ENCODE results near the gene MAGI2.

The MAGI2 gene

GRCh38 chr7:78178319-78178718 lies 1275.1 kb downstream of the MAGI2 start:
- TF ChIP-seq ZNF8 (CRISPR knock-in tag; IDR thresholded peaks at IDR 0.05) (no peak), ESRRG (CRISPR knock-in tag; IDR thresholded peaks at IDR 0.05) (no peak), ISL1 (CRISPR knock-in tag; IDR thresholded peaks at IDR 0.05) (no peak), ZNF565 (CRISPR knock-in tag; conservative IDR thresholded peaks at IDR 0.05; ENCODE audit: low read depth) (no peak)
- ATAC-seq, result peak; percentile 58

- TF ChIP-seq ZC3H10 (CRISPR knock-in tag; IDR thresholded peaks at IDR 0.05) (no peak), RARB (CRISPR knock-in tag; IDR thresholded peaks at IDR 0.05) (no peak), GLIS3 (CRISPR knock-in tag; IDR thresholded peaks at IDR 0.05) (no peak), BACH2 (CRISPR knock-in tag; IDR thresholded peaks at IDR 0.05; ENCODE audit: borderline replicate concordance) (no peak), PPARA (CRISPR knock-in tag; IDR thresholded peaks at IDR 0.05; ENCODE audit: borderline replicate concordance) (no peak), CSRNP3 (CRISPR knock-in tag; IDR thresholded peaks at IDR 0.05) (no peak), ZNF8 (CRISPR knock-in tag; IDR thresholded peaks at IDR 0.05) (no peak), SNAI2 (CRISPR knock-in tag; IDR thresholded peaks at IDR 0.05) (no peak), TOX (CRISPR knock-in tag; IDR thresholded peaks at IDR 0.05; ENCODE audit: borderline replicate concordance) (no peak), CSDC2 (CRISPR knock-in tag; IDR thresholded peaks at IDR 0.05) (no peak), ZFP30 (CRISPR knock-in tag; IDR thresholded peaks at IDR 0.05) (no peak), TCF4 (CRISPR knock-in tag; IDR thresholded peaks at IDR 0.05; ENCODE audit: borderline replicate concordance) (no peak)
Measured at GRCh38 chr7:78176171-78176570, 1277.3 kb downstream of the MAGI2 start.

GRCh38 chr7:78175330-78176100 lies 1278.0 kb downstream of the MAGI2 start:
- ATAC-seq, result no peak
- no peak for TF ChIP-seq ARNTL (CRISPR knock-in tag; IDR thresholded peaks at IDR 0.05; ENCODE audit: borderline replicate concordance, low read depth)
- TF ChIP-seq CSRNP3 (CRISPR knock-in tag; IDR thresholded peaks at IDR 0.05), result no peak
- TF ChIP-seq RARB (CRISPR knock-in tag; IDR thresholded peaks at IDR 0.05), result no peak
- TF ChIP-seq ISL1 (CRISPR knock-in tag; IDR thresholded peaks at IDR 0.05), result no peak
- TF ChIP-seq ZFP3 (CRISPR knock-in tag; IDR thresholded peaks at IDR 0.05), result no peak
- TF ChIP-seq BACH2 (CRISPR knock-in tag; IDR thresholded peaks at IDR 0.05; ENCODE audit: borderline replicate concordance), result no peak
- no peak for TF ChIP-seq ZC3H10 (CRISPR knock-in tag; IDR thresholded peaks at IDR 0.05)
- no peak for TF ChIP-seq ESRRG (CRISPR knock-in tag; IDR thresholded peaks at IDR 0.05)
- TF ChIP-seq CREB5 (CRISPR knock-in tag; IDR thresholded peaks at IDR 0.05; ENCODE audit: low read depth), result no peak
- TF ChIP-seq PATZ1 (CRISPR knock-in tag; IDR thresholded peaks at IDR 0.05; ENCODE audit: borderline replicate concordance), result no peak
- TF ChIP-seq ZNF8 (CRISPR knock-in tag; IDR thresholded peaks at IDR 0.05), result no peak
- no peak for TF ChIP-seq TOX (CRISPR knock-in tag; IDR thresholded peaks at IDR 0.05; ENCODE audit: borderline replicate concordance)
- TF ChIP-seq ZFP30 (CRISPR knock-in tag; IDR thresholded peaks at IDR 0.05), result no peak
- no peak for TF ChIP-seq ZNF565 (CRISPR knock-in tag; conservative IDR thresholded peaks at IDR 0.05; ENCODE audit: low read depth)
- no peak for TF ChIP-seq SNAI2 (CRISPR knock-in tag; IDR thresholded peaks at IDR 0.05)
- no peak for TF ChIP-seq ZNF70 (CRISPR knock-in tag; IDR thresholded peaks at IDR 0.05)
- TF ChIP-seq CSDC2 (CRISPR knock-in tag; IDR thresholded peaks at IDR 0.05), result no peak

More at GRCh38 chr7:78176171-78176570, 1277.3 kb downstream of the MAGI2 start:
- no peak for ATAC-seq

GRCh38 chr7:78173666-78174065 lies 1279.8 kb downstream of the MAGI2 start:
- ATAC-seq, result no peak
- TF ChIP-seq CSDC2 (CRISPR knock-in tag; IDR thresholded peaks at IDR 0.05), result no peak
- TF ChIP-seq ISL1 (CRISPR knock-in tag; IDR thresholded peaks at IDR 0.05), result no peak
- no peak for TF ChIP-seq CSRNP3 (CRISPR knock-in tag; IDR thresholded peaks at IDR 0.05)
- TF ChIP-seq CREB5 (CRISPR knock-in tag; IDR thresholded peaks at IDR 0.05; ENCODE audit: low read depth), result no peak
- TF ChIP-seq TSHZ2 (CRISPR knock-in tag; IDR thresholded peaks at IDR 0.05), result no peak
- no peak for TF ChIP-seq ZNF70 (CRISPR knock-in tag; IDR thresholded peaks at IDR 0.05)

Data from SK-N-SH treated with all-trans-retinoic acid at 6 μM for 48 hours (cell line).